GM21528 (cell line): ENCODE data around the gene SLC7A1.

Source experiments
- ATAC-seq: cut with Tn5 transposase; IDR thresholded peaks from one replicate; pipeline ENCODE4 v1.9.1; 2021; ENCODE audit warnings: mild to moderate bottlenecking, moderate library complexity; ENCODE audit not compliant: unreplicated experiment, low FRiP score

The SLC7A1 gene

DNA sequence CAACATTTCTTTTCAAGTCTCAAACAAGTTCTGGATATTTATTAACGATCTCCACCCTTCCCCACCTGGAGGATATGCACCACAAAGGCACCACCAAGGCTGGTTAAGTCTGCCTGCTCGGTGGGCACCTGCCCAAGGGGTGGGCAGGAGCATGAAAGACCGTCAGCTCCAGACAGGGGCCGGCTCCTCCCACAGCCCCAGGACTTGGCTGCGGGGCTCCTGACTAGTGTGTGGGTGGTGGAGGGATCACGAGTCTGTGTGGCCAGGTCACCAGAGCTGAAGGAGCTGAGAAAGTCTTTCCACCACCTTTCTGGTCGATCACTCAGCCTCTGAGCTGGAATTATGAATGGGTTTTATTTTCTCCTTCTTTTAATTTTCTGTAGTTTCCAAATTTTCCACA, 7.8 kb downstream of the SLC7A1 start:
- ATAC-seq: no peak

- ATAC-seq: no peak
Measured at GRCh38 chr13:29583073-29583785, 12.3 kb downstream of the SLC7A1 start.

GRCh38 chr13:29582171-29582570, 13.3 kb downstream of the SLC7A1 start:
- ATAC-seq: no peak

DNA sequence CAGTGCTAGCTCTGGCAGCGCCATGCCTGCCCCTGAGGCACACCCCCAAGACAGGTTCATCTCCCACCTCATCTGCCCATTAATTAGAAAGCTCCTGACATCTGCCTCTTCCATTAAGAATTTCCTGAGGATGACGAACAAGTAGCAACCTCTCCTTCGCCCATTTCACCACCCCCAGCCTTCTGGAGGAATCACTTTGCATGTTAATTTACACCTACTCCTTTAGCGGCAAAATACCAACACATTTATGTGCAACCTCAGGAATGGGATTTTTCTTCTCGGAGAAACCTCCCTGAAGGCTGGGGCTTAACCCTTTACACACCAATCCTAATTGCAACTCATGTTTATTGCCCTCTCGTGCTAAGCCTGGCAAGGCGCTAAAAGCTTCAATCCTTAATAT, 13.8 kb downstream of the SLC7A1 start:
- ATAC-seq: no peak

DNA sequence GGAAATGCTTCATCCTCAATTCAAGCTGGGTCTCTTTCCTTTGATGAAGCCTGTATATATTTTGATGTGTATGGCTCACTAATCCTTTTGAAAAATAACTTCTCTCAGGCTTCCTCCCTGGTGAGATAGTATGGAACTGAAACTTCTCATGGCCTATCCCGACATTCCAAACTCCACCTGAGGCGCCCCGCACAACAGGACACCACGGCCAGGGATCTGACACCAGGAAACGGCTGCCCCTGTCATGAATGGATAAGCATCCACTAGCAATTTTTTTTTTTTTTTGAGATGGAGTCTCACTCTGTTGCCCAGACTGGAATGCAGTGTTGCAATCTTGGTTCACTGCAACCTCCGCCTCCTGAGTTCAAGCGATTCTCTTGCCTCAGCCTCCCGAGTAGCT, 16.4 kb downstream of the SLC7A1 start:
- ATAC-seq: no peak

DNA sequence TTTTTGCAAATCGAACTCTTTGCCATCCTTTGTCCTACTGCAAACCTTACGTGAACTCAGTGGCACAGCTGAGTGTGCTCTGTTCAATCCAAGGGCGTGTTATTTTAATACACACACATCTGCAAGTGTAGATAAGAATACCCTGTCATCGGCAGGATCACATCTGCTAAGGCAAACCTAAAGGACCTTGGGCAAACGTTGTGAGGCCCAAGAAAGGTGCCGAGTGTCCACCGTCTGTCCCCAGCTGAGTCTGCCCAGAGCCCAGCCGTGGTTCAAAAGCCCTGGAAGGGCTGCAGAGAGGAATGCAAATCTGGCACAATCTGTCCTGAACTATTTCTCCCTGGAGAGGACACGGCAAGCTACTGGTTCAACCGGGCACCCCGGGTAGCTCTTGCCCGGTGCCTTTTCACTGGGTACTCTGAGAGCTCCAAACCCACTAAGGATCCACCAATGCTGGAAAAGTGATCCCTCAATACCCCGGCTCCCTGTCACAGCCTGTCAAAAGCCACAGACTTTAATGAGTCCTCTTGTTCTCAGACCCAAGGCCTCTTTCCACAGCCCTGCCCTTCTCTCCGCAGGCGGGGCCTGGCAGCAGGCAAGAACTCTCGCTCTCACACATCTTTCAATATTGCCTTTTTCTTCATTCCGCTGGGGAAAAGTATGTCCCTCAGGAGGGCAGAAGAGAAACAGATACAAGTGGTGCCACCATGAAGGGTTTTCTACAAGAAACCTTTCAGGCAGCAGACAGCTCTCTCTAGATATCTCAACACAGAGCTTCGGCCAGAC, 17.0 kb downstream of the SLC7A1 start:
- no peak for ATAC-seq

DNA sequence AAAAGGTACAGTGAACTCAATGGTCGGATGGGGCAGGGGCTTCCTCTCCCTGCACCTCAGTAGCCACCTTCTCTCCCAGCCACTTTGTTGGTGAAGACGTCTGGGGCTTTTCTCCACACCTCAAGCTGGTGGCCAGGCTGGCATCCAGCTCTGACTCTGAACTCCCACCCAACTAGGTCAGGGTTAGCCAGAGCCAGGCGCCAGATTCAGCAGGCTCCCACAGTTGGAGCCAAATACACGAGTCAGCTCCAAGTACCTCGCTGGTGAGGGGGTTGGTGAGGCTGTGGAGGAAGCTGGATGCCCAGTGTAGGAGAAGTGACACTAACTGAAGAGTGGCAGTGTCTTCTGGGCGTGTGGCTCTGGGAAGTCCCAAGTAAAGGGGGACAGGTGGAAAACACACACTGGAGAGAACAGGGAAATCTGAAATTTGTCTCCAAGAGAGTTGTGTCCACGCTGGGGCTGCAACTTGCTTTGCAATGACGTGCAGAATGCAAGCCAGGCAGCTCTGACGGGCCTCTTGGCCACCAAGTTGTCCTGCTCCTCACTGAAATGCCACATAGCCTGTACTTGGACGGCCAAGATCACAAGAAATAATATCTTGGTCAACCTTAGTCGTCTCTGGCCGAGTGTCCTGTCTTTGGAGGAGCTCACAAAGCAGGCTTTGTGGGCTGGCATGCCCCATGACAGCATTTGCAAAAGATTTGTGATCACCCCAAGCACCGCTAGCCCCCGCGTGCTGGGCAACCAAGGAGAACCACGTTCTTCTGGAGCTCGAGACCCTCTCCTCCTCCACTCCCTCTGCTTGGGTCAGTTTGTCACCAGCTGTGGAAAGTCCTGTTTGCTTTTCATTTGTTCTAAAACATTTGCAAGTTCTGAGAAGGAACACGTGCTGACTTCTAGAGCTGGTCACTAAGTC, 18.1 kb downstream of the SLC7A1 start:
- no peak for ATAC-seq

DNA sequence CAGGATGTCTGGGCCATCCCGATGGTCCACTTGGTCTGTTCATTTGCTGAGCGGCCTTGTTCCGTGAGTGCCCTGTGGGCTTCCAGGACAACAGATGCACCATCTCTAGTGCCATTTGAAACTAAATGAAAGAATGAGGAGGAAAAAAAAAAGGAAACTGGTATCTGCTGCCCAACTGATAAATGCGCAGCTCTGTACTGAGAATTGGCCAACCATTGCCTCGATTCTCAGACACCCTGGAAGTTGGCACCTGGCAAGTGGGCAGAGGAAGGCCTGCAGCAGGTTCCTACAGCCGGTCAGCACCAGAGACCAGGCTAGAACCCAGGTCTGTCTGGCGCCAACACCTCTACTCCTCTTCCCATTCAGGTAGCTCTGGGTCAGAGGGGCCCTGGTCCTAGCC, 18.9 kb downstream of the SLC7A1 start:
- ATAC-seq: no peak

DNA sequence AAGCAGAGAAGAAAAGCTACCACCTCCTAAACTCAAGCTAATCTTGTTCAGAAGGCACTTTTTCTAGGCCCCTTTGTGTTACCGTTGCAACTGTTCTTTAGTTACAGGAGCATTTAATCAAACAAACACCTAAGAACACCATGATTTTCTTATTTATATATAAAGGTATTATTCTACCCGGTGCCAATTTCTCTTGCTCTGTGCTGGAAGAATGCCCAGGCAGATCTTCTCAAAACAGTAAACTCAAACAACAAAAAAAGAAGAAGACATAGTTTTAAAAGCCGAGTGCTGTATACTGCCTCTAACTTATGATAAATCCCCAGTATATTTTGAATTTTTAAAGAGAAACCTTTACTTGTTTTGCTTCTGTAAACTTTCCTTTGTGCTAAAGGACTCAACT, 20.4 kb downstream of the SLC7A1 start:
- ATAC-seq: no peak

DNA sequence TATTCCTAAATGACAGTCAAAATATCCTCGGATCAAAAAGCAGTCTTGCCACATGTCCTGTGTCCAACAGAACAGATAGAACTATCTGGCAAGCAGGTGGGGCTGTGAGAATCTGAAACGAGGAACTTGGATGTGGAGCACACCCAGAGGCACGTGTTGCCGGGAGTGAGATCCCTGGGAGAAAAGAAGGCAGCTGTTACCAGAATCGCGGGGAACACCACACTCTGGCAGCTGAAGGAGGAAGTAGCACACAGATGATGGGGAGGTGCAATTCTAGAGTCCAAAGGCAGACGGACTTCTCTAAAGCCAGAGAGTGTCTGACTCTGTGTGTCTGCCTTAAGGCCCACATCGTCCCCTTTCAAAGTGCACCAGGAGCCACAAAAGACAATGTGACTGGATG, 22.3 kb downstream of the SLC7A1 start:
- ATAC-seq: no peak

DNA sequence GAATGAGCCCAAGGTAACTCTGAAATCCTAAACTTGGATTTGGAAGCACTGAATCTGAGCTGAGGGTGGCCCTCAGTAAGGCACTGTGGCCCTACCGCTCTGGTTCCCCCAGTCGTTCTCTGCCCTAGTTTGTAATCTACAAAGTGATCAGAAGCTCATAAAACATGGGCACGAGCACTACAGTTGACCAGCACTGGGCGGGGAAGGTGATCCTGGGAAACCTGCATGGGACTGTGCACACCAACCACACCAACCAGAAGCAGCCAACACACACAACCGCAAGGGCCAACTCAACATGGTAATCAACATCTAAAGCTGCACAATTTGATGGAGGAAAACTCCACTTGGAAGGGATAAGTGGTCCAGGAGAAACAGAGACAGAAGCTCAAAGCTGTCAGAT, 22.9 kb downstream of the SLC7A1 start:
- ATAC-seq: no peak

DNA sequence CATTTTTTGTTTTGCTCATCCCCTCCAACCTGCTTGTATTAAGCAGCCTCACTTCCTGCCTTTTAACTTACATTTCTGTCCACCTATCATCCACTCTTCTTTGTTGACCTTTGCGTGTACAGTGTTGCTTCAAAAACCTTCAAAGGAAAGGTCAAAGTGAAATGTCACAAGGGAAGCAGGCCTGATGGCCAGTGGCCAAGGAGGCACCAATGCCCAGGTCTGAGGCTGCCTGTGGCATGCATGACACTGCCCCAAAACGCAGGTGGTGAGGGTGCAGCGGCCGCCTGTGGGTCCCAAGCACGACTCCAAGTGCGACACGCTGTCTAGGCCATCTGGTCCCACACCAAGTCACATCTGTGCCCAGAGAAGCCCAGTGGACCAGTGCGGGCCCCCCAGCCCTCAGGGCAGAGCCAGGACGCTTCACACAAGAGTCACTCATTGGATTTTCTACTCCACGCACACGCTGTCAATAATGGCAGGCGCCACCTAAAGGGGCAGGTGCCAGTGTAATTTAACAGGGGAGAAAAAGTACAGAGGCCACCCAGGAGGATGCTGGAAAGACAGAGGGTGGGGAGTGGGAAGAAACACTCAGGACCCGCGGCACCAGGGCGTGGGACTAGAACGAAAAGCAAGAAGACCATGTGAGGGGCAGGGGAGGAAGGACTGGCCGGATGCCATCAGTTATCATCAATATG, 23.5 kb downstream of the SLC7A1 start:
- ATAC-seq: no peak

DNA sequence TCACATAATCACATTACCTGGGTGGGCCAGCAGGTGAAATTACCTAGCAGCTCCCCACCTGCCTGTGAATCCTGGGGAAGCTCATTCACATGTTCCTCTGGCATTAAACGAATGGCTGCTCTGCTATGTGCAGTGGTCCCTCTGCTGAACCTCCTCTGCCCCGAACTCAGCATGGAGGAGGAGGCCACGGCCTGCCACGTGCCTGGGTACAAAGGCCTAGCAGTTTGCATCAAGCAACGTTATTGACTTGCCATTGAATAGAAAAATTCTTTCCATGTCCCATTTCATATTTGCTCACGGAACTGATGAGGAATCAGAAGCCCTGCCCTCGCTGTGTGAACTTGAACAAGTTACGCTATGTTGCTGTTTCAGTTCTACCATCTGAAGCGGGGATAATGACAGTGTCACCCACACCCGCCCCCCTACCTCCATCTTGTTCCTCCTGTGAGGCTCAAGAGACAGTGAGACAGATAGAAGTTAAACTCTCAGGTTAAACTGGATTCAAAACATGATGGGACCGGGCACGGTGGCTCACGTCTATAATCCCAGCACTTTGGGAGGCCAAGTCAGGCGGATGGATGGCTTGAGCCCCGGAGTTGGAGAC, 25.3 kb downstream of the SLC7A1 start:
- ATAC-seq: no peak

- ATAC-seq: no peak
Measured at GRCh38 chr13:29569253-29570050, 26.0 kb downstream of the SLC7A1 start.

GRCh38 chr13:29568731-29569130, 26.8 kb downstream of the SLC7A1 start:
- no peak for ATAC-seq

DNA sequence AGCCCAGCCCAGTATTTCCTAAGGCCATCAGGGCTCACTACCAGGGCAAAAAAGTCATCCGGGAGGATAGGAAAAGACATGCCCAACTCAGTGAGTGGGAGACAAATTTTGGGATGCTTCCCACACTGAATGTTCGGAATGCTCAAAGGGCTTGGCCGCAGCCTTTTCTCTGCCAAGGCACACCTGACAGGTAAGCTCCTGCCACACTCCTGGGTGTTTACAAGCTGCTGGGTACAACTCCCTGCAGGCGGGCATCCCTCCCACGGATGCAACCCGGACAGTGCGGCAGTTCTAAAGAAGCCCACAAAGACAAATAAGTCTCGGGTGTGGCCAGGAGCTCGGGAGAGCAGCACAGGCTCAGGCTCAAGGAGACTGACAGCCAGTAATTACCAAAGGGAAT, 28.1 kb downstream of the SLC7A1 start:
- ATAC-seq: no peak

- no peak for ATAC-seq
Measured at GRCh38 chr13:29566206-29566605, 29.3 kb downstream of the SLC7A1 start.

DNA sequence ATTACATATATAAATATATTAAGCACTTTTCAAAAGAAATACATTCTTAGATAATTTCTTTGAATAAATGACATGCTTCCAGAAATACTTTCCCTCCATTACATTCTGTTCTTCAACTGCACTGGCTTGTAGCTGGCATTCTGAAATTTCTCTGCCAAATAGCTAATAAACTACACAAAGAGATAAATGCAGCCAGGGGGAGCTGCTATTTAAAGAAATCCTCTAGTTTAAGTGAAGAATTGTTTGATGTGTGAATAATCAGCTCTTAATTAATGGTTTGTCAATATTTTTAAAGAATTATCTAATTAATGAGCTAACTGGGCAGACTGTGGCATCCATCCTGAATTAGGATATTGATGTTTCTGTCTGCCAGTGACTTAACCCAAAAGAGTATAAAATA, 30.7 kb downstream of the SLC7A1 start:
- no peak for ATAC-seq

DNA sequence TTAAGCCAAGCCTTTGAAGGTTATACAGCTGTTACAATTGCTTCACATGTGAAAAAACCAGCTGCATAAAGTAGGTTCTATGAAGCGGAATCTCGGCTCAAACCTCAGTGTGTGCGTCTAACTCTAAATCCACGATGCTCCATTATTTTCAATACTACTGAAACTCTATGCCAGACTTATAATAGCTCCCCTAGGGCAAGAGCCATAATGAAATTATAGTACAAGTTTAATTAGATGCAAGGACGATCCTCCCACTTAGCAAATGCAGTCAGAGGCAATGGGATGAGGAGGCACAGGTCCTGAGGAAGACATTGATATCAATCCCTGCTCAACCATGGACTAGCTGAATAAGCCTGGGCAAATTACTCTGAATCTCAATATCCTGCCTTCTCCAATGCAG, 31.1 kb downstream of the SLC7A1 start:
- no peak for ATAC-seq
